Measurements from ENCODE around the gene TENM3. TPM values are rescaled to one million over a fixed set of nuclear protein-coding genes. Genes with fewer than 3 reads are reported as not detected.

TENM3 gene
- total and polyA plus RNA-seq, 10 of the 15 experiments (the other 5 are each of a cell fraction or from before 2014, with no cell fraction given), result 0.01 to 1.7 (median 0.08) TPM; not detected in 2

DNA sequence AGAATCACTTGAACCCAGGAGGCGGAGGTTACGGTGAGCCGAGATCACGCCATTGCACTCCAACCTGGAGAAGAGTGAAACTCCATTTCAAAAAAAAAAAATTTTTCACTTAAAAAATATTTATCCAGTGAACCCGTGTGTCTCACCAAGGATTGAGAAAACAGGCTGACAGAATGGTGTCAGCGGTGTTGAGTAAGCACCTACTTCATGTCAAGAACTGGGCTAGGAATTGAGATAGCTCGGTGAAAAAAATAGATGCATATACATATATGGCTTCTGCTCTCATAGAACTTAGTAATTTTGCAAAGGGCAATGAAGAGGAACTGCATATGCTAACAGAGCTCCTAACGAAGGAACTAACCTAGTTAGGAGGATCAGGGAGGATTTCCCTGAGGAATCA, 297.3 kb downstream of the TENM3 start:
- 57% methylated on average over 8 of the region's 8 CpGs for WGBS (ENCODE audit: insufficient coverage, insufficient replicate concordance, low lambda C conversion rate, missing lambda C conversion rate)
- RAD21 ChIA-PET (ENCODE audit: unreplicated experiment), result no interaction called here
- H4K20me1 ChIP-seq (ENCODE audit: control insufficient read depth, insufficient read depth), result no peaks in the 10 kb centered on the region
- no peaks in the 10 kb centered on the region for H3K27me3 ChIP-seq (replicated peaks in 1 of 2; ENCODE audit: control insufficient read depth in 2 of 2, insufficient read depth in 2 of 2, low read length in 1 of 2)
- no peaks in the 10 kb centered on the region for H3K36me3 ChIP-seq (ENCODE audit: control insufficient read depth in 2 of 2, insufficient read depth in 2 of 2, low read length in 1 of 2)
- in situ Hi-C loops (cut with MboI) (no loop called here), intact Hi-C loops (cut with micrococcal nuclease; ENCODE audit: unreplicated experiment) (no loop called here)
- H3K9me3 ChIP-seq (replicated peaks; ENCODE audit: control insufficient read depth, insufficient read depth, low read length), result no peaks in the 10 kb centered on the region
- H3K27ac ChIP-seq (ENCODE audit: control insufficient read depth, insufficient read depth), result no peak overlapping the region
- FAIRE-seq (no peak), ATAC-seq (no peak), DNase-seq (ENCODE audit: low read depth, low spot score) (no peak)
- H3K79me2 ChIP-seq (ENCODE audit: control insufficient read depth, insufficient read depth, low read length), result no peaks in the 10 kb centered on the region
- H2AFZ ChIP-seq (ENCODE audit: control insufficient read depth, low read depth, low read length), result no peak overlapping the region
- SMC1A ChIA-PET (ENCODE audit: uncharacterized antibody, unreplicated experiment), result interaction anchor here (0.7 to 1.5 kb wide), 3 partner anchors 8 to 54 kb away, joined by 3 to 6 read pairs (median 3); no protein-coding TSS in a partner anchor
- CTCF ChIA-PET, result interaction anchor here (0.9 to 1.7 kb wide), 2 partner anchors 8 to 63 kb away, joined by 3 to 6 read pairs; no protein-coding TSS in a partner anchor
- no peak overlapping the region for H3K4me2 ChIP-seq (ENCODE audit: control insufficient read depth, insufficient read depth)
- no TSS peak for BruUV-seq (replicated peaks)
- POLR2A ChIA-PET, result no interaction called here
- TF ChIP-seq RB1 (IDR thresholded peaks at IDR 0.05; ENCODE audit: borderline replicate concordance), result no peak
- TF ChIP-seq NR2F1 (conservative IDR thresholded peaks at IDR 0.05), result no peak
- TF ChIP-seq, protein P1, sequence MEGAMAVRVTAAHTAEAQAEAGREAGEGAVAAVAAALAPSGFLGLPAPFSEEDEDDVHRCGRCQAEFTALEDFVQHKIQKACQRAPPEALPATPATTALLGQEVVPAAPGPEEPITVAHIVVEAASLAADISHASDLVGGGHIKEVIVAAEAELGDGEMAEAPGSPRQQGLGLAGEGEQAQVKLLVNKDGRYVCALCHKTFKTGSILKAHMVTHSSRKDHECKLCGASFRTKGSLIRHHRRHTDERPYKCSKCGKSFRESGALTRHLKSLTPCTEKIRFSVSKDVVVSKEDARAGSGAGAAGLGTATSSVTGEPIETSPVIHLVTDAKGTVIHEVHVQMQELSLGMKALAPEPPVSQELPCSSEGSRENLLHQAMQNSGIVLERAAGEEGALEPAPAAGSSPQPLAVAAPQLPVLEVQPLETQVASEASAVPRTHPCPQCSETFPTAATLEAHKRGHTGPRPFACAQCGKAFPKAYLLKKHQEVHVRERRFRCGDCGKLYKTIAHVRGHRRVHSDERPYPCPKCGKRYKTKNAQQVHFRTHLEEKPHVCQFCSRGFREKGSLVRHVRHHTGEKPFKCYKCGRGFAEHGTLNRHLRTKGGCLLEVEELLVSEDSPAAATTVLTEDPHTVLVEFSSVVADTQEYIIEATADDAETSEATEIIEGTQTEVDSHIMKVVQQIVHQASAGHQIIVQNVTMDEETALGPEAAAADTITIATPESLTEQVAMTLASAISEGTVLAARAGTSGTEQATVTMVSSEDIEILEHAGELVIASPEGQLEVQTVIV (IDR thresholded peaks at IDR 0.05; ENCODE audit: borderline replicate concordance, partially characterized antibody), result no peak
- TF ChIP-seq, protein P2, sequence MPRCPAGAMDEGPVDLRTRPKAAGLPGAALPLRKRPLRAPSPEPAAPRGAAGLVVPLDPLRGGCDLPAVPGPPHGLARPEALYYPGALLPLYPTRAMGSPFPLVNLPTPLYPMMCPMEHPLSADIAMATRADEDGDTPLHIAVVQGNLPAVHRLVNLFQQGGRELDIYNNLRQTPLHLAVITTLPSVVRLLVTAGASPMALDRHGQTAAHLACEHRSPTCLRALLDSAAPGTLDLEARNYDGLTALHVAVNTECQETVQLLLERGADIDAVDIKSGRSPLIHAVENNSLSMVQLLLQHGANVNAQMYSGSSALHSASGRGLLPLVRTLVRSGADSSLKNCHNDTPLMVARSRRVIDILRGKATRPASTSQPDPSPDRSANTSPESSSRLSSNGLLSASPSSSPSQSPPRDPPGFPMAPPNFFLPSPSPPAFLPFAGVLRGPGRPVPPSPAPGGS (IDR thresholded peaks at IDR 0.05; ENCODE audit: borderline replicate concordance, insufficient read depth, low read depth, low read length, poor library complexity, severe bottlenecking), result no peak
- TF ChIP-seq, protein P3, sequence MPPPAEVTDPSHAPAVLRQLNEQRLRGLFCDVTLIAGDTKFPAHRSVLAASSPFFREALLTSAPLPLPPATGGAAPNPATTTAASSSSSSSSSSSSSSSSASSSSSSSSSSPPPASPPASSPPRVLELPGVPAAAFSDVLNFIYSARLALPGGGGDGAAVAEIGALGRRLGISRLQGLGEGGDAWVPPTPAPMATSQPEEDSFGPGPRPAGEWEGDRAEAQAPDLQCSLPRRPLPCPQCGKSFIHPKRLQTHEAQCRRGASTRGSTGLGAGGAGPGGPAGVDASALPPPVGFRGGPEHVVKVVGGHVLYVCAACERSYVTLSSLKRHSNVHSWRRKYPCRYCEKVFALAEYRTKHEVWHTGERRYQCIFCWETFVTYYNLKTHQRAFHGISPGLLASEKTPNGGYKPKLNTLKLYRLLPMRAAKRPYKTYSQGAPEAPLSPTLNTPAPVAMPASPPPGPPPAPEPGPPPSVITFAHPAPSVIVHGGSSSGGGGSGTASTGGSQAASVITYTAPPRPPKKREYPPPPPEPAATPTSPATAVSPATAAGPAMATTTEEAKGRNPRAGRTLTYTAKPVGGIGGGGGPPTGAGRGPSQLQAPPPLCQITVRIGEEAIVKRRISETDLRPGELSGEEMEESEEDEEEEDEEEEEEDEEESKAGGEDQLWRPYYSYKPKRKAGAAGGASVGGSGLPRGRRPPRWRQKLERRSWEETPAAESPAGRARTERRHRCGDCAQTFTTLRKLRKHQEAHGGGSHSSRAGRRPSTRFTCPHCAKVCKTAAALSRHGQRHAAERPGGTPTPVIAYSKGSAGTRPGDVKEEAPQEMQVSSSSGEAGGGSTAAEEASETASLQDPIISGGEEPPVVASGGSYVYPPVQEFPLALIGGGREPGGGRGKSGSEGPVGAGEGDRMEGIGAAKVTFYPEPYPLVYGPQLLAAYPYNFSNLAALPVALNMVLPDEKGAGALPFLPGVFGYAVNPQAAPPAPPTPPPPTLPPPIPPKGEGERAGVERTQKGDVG (CRISPR knock-in tag; IDR thresholded peaks at IDR 0.05), result no peak
- no peak overlapping the region for H3K9ac ChIP-seq (ENCODE audit: control insufficient read depth, insufficient read depth, low read length)
- H3K4me3 ChIP-seq, result no peak overlapping the region
- no peaks in the 10 kb centered on the region for H3K4me1 ChIP-seq (ENCODE audit: control insufficient read depth, insufficient read depth, low read length)

All from GM12878 (cell line).